Stomach (tissue), 4 donors: ENCODE measurements around the gene RPN1.

Experiments used
- CTCF ChIP-seq, 7 experiments: fragments of 450-650 bp in 4 of 7; fragments of 200-600 bp in 3 of 7; sonication (generic) in 3 of 7; IDR thresholded peaks; one replicate each; pipeline ENCODE4 v1.5.1; 2016 to 2019; ENCODE audit warnings: antibody characterized with exemption in 7 of 7, control low read depth in 2 of 7, mild to moderate bottlenecking in 1 of 7
- EP300 ChIP-seq: sonication (generic); formaldehyde crosslinking; IDR thresholded peaks from one replicate; pipeline ENCODE4 v1.6.1; 2017; ENCODE audit warnings: antibody characterized with exemption

- no peak for TF ChIP-seq CTCF (IDR thresholded peaks at IDR 0.05)
- TF ChIP-seq EP300 = no peak
These were observed 72.9 kb downstream of the RPN1 start for GRCh38 chr3:128577711-128578110.
